ENCODE results near the gene EXOSC2. TPM values are rescaled to one million over a fixed set of nuclear protein-coding genes. Genes with fewer than 3 reads are reported as not detected.
A peak's percentile ranks its signal among the peaks of the same experiment; 100 is the strongest.

Gene EXOSC2
- total and polyA plus RNA-seq, 2 of the 4 experiments (the other 2 are of a cell fraction), result 27.0 to 48.6 TPM

DNA sequence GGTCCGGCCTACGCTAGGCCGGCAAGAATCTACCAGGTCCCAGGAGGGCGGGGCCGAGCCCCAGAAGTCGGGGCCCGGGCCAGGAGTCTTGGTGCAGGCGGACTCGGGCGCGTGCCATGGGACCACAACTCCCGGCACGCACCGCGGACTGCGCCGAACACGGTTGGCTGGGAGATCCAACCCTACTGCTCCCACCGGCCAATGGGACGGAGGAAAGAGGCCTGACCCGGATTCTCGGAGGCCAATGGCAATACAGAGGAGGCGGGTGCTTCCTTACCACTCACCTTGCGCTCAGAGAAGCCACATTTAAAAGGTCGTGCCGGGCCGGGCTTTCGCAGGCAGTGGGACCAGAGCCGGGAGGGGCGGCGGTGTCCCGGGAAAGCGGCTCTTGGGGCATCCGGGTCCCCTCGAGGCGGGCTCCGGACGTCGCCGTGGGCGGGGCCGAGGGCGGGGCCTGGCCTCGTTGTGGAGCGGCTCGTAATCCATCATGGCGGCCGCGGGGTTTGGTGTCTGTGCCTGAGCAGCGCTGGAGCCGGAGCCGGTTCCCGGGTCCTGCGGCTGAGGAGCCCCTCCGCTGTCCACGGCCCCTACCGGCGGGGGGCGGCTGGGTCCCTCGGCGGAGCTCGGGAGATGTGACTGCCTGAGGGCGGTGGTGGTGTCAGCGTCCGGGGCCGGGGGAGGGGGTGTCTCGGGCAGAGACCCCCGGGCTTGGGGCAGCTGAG, 19.1 kb downstream of the EXOSC2 start:
- 0% methylated on average over 28 of the region's 68 CpGs; no CpG with 5 or more reads in 1 of the 2 experiments for WGBS, 2 experiments (ENCODE audit: extremely low coverage in 2 of 2, insufficient read length in 1 of 2)
- peak overlapping the region; percentile 95 for H2BK120ac ChIP-seq (ENCODE audit: low read depth, low read length)
- dilution Hi-C loops (cut with HindIII; ENCODE audit: low sequenced_read_pairs, unreplicated experiment), result no loop called here
- TF ChIP-seq BHLHE40 (IDR thresholded peaks at IDR 0.05; ENCODE audit: low read depth, low read length) (peak; percentile 52), MXI1 (IDR thresholded peaks at IDR 0.05; ENCODE audit: borderline replicate concordance, low read depth, low read length) (peak; percentile 26; the same call in 1 of the 2 replicates), RFX5 (IDR thresholded peaks at IDR 0.05; ENCODE audit: low read depth, low read length) (no peak), NFE2L2 (IDR thresholded peaks at IDR 0.05; ENCODE audit: low read depth, low read length) (no peak), MAFK (IDR thresholded peaks at IDR 0.05; ENCODE audit: low read depth, low read length) (no peak), RCOR1 (IDR thresholded peaks at IDR 0.05; ENCODE audit: insufficient replicate concordance, low read length) (no peak), CHD1 (IDR thresholded peaks at IDR 0.05; ENCODE audit: low read depth, low read length) (peak; percentile 72; the same call in 1 of the 2 replicates), FOS (IDR thresholded peaks at IDR 0.05; ENCODE audit: low read depth, low read length) (peak; percentile 51; the same call in 1 of the 2 replicates), RAD21 (IDR thresholded peaks at IDR 0.05; ENCODE audit: low read length) (peak; percentile 3; the same call in 1 of the 2 replicates), SMC3 (IDR thresholded peaks at IDR 0.05; ENCODE audit: low read depth, low read length) (no peak)
- TF ChIP-seq, protein P1, sequence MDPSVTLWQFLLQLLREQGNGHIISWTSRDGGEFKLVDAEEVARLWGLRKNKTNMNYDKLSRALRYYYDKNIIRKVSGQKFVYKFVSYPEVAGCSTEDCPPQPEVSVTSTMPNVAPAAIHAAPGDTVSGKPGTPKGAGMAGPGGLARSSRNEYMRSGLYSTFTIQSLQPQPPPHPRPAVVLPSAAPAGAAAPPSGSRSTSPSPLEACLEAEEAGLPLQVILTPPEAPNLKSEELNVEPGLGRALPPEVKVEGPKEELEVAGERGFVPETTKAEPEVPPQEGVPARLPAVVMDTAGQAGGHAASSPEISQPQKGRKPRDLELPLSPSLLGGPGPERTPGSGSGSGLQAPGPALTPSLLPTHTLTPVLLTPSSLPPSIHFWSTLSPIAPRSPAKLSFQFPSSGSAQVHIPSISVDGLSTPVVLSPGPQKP (IDR thresholded peaks at IDR 0.05; ENCODE audit: borderline replicate concordance, low read depth, low read length), result no peak
- TF ChIP-seq, protein P2, sequence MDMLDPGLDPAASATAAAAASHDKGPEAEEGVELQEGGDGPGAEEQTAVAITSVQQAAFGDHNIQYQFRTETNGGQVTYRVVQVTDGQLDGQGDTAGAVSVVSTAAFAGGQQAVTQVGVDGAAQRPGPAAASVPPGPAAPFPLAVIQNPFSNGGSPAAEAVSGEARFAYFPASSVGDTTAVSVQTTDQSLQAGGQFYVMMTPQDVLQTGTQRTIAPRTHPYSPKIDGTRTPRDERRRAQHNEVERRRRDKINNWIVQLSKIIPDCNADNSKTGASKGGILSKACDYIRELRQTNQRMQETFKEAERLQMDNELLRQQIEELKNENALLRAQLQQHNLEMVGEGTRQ (IDR thresholded peaks at IDR 0.05; ENCODE audit: low read depth, low read length), result peak; percentile 63
- TF ChIP-seq, protein P3, sequence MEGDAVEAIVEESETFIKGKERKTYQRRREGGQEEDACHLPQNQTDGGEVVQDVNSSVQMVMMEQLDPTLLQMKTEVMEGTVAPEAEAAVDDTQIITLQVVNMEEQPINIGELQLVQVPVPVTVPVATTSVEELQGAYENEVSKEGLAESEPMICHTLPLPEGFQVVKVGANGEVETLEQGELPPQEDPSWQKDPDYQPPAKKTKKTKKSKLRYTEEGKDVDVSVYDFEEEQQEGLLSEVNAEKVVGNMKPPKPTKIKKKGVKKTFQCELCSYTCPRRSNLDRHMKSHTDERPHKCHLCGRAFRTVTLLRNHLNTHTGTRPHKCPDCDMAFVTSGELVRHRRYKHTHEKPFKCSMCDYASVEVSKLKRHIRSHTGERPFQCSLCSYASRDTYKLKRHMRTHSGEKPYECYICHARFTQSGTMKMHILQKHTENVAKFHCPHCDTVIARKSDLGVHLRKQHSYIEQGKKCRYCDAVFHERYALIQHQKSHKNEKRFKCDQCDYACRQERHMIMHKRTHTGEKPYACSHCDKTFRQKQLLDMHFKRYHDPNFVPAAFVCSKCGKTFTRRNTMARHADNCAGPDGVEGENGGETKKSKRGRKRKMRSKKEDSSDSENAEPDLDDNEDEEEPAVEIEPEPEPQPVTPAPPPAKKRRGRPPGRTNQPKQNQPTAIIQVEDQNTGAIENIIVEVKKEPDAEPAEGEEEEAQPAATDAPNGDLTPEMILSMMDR (conservative IDR thresholded peaks at IDR 0.05; ENCODE audit: low read depth, low read length), result no peak

More for the DNA sequence above, 19.1 kb downstream of the EXOSC2 start:
- Histone ChIP-seq H2AK5ac (ENCODE audit: low read depth, low read length) (peak overlapping the region; percentile 23; the same call in 1 of the 2 replicates), H3K27me3 (ENCODE audit: control insufficient read depth, insufficient read depth, low read length) (no peaks in the 10 kb centered on the region), H3K27ac (ENCODE audit: insufficient read depth, low read length) (peak overlapping the region; percentile 88), H2AFZ (replicated peaks; ENCODE audit: low read length, poor library complexity) (peak overlapping the region; percentile 95), H3K56ac (ENCODE audit: extremely low read depth, insufficient read depth, low read length) (peak overlapping the region; percentile 32; the same call in 1 of the 2 replicates), H3K14ac (replicated peaks; ENCODE audit: low read depth, low read length) (peak overlapping the region; percentile 69; the same call in 1 of the 2 replicates), H3K9me1 (ENCODE audit: insufficient read depth, low read length) (no peaks in the 10 kb centered on the region), H2AK9ac (replicated peaks; ENCODE audit: low read depth, low read length, poor library complexity) (peak overlapping the region; percentile 77), H4K91ac (ENCODE audit: insufficient read depth, low read depth, low read length) (peak overlapping the region; percentile 89), H2BK5ac (ENCODE audit: low read depth, low read length, poor library complexity, severe bottlenecking) (peak overlapping the region; percentile 93), H3K4ac (ENCODE audit: low read depth, low read length) (peak overlapping the region; percentile 90), H3K18ac (ENCODE audit: low read depth, low read length) (peak overlapping the region; percentile 43; the same call in 1 of the 2 replicates), H3K36me3 (ENCODE audit: control insufficient read depth, insufficient read depth, low read length) (no peaks in the 10 kb centered on the region), H3K4me1 (ENCODE audit: control insufficient read depth, insufficient read depth, low read length) (peaks cover 2% of the 10 kb centered on the region; the same call in 1 of the 2 replicates), H4K8ac (ENCODE audit: low read depth in 2 of 2, low read length in 2 of 2) (peak overlapping the region; percentile 32 to 95; a peak in 2 of 4 replicates), H3K4me3 (ENCODE audit: insufficient read depth, low read depth, low read length) (peak overlapping the region; percentile 60), H3K4me2 (ENCODE audit: low read depth, low read length) (peak overlapping the region; percentile 99), H3K9me3 (ENCODE audit: control insufficient read depth, insufficient read depth, low read length) (no peaks in the 10 kb centered on the region), H4K20me1 (ENCODE audit: insufficient read depth, low read length) (peaks cover 33% of the 10 kb centered on the region), H3K23ac (ENCODE audit: low read depth, low read length) (peak overlapping the region; percentile 25; the same call in 1 of the 2 replicates), H2BK20ac (ENCODE audit: low read depth, low read length) (peak overlapping the region; percentile 71; the same call in 1 of the 2 replicates), H3K9ac (ENCODE audit: low read depth, low read length) (peak overlapping the region; percentile 58), H2BK15ac (ENCODE audit: low read depth, low read length) (no peak overlapping the region), H3K79me1 (ENCODE audit: low read depth in 1 of 2, low read length in 2 of 2) (peaks cover 0 to 45% of the 10 kb centered on the region in 2 experiments; a peak in 2 of 4 replicates), H4K5ac (ENCODE audit: low read depth, low read length) (no peak overlapping the region; the same call in 1 of the 2 replicates)
- DNase-seq, result peak; percentile 98
- ChIA-PET CTCF (interaction anchor here (1.0 to 1.3 kb wide), 2 partner anchors 12 to 154 kb away, joined by 3 to 4 read pairs; no protein-coding TSS in a partner anchor), POLR2A (ENCODE audit: unreplicated experiment) (no interaction called here)
- intact Hi-C loops (cut with micrococcal nuclease) (loop anchor here (1.0 to 5.0 kb wide), 2 partner anchors 65 to 154 kb away; no protein-coding TSS in a partner anchor), in situ Hi-C loops (cut with MboI; ENCODE audit: low sequenced_read_pairs) (no loop called here)
- ATAC-seq (ENCODE audit: low read depth), result peak; percentile 97
- BruUV-seq (replicated peaks), result no TSS peak
